ENCODE data around the gene RABGGTA. TPM values are rescaled to one million over a fixed set of nuclear protein-coding genes. Genes with fewer than 3 reads are reported as not detected.

RABGGTA gene
- polyA plus RNA-seq, 3 donors, result 34.5 to 125 (median 35.4) TPM

DNA sequence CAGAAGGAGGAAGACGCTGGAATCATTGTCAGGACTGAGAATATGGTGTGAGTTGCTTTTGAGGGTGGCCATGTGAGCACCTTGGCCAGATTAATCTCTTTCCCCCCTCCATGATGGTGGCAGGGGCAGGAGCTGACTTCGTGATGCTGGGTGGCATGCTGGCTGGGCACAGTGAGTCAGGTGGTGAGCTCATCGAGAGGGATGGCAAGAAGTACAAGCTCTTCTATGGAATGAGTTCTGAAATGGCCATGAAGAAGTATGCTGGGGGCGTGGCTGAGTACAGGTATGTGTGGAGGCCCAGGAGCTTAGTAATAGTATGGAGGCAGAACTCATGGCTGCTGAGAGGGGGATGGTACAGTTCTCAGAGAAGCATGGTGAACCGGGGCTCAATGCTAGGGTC is 33.3 kb downstream of the RABGGTA start:
- Mint-ChIP-seq H3K9me3 (no peaks in the 10 kb centered on the region), H3K4me1 (peaks cover 69% of the 10 kb centered on the region), H3K27me3 (ENCODE audit: low read depth in 3 of 3) (no peaks in the 10 kb centered on the region), H3K4me3 (no peak overlapping the region), H3K36me3 (peaks cover 66 to 69% of the 10 kb centered on the region in 2 donors), H3K27ac (peak overlapping the region in 5 of 7 donors; percentile 52 to 77 (median 67))
- Histone ChIP-seq H3K4me3 (replicated peaks in 1 of 3; ENCODE audit: low read depth in 2 of 3, low read length in 3 of 3) (no peak overlapping the region), H4K20me1 (ENCODE audit: insufficient read depth, low read length) (peaks cover 77% of the 10 kb centered on the region), H2AFZ (ENCODE audit: insufficient read depth, low read depth, low read length, poor library complexity, severe bottlenecking) (no peak overlapping the region), H3K9me3 (replicated peaks in 1 of 2; ENCODE audit: control insufficient read depth in 1 of 2, insufficient read depth in 1 of 2, low read length in 2 of 2) (no peaks in the 10 kb centered on the region), H3K79me2 (ENCODE audit: insufficient read depth, low read length) (peaks cover 77% of the 10 kb centered on the region), H3K4me2 (replicated peaks; ENCODE audit: extremely low read depth, low read length, poor library complexity, severe bottlenecking) (no peak overlapping the region), H3K9ac (ENCODE audit: insufficient read depth, low read length, poor library complexity, severe bottlenecking) (no peak overlapping the region), H3K36me3 (replicated peaks in 1 of 2; ENCODE audit: control insufficient read depth in 1 of 2, insufficient read depth in 2 of 2, low read length in 2 of 2) (peaks cover 56 to 75% of the 10 kb centered on the region in 2 donors), H3K4me1 (ENCODE audit: control insufficient read depth in 1 of 2, insufficient read depth in 2 of 2, low read length in 2 of 2) (peaks cover 47 to 62% of the 10 kb centered on the region in 2 donors), H3K27ac (ENCODE audit: low read depth in 1 of 2, low read length in 2 of 2) (peak overlapping the region in 1 of 2 donors; percentile 45), H3K27me3 (ENCODE audit: control insufficient read depth in 2 of 2, insufficient read depth in 2 of 2, low read length in 2 of 2) (no peaks in the 10 kb centered on the region)
- no peak for DNase-seq
- intact Hi-C loops (cut with micrococcal nuclease), result loop anchor here in 1 of 2 donors (10.0 kb wide), 1 partner anchor 103 kb away; the partner anchor contains the start of genes FITM1 and PSME1
- 90% methylated on average over 2 of the region's 5 CpGs for WGBS (ENCODE audit: insufficient coverage)
- TF ChIP-seq, protein P1, sequence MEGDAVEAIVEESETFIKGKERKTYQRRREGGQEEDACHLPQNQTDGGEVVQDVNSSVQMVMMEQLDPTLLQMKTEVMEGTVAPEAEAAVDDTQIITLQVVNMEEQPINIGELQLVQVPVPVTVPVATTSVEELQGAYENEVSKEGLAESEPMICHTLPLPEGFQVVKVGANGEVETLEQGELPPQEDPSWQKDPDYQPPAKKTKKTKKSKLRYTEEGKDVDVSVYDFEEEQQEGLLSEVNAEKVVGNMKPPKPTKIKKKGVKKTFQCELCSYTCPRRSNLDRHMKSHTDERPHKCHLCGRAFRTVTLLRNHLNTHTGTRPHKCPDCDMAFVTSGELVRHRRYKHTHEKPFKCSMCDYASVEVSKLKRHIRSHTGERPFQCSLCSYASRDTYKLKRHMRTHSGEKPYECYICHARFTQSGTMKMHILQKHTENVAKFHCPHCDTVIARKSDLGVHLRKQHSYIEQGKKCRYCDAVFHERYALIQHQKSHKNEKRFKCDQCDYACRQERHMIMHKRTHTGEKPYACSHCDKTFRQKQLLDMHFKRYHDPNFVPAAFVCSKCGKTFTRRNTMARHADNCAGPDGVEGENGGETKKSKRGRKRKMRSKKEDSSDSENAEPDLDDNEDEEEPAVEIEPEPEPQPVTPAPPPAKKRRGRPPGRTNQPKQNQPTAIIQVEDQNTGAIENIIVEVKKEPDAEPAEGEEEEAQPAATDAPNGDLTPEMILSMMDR (IDR thresholded peaks at IDR 0.05), result no peak

DNA sequence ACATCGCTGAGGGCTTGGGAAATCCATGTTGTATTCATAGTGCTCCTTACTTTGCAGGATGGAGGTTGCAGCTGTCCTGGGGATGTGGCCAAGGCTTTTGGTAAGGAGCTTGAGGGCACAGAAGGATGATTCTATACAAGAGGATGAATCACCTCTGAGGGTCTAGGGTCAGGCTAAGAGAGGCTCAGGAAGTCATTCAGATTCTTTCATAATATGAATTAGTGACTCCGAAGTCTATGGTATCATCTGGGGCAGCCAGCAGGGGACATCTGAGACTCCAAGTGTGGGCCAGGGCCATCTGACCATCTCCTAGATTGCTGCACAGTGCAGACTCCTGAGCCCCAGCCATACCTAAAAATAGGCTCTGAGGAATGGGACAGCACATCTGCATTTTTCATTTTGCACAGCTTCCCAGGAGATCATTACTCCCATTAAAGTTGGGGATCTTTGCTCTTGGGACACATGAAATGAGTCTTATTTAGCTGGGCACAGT is 33.9 kb downstream of the RABGGTA start:
- no peaks in the 10 kb centered on the region for H3K9me3 ChIP-seq (replicated peaks in 1 of 2; ENCODE audit: control insufficient read depth in 1 of 2, insufficient read depth in 1 of 2, low read length in 2 of 2)
- Mint-ChIP-seq H3K27me3 (ENCODE audit: low read depth in 3 of 3) (no peaks in the 10 kb centered on the region), H3K36me3 (peaks cover 66 to 69% of the 10 kb centered on the region in 2 donors), H3K27ac (peak overlapping the region in 4 of 7 donors; percentile 1 to 73 (median 51)), H3K9me3 (no peaks in the 10 kb centered on the region), H3K4me3 (peak overlapping the region in 1 of 2 donors; percentile 10), H3K4me1 (peaks cover 71% of the 10 kb centered on the region)
- peaks cover 56 to 75% of the 10 kb centered on the region in 2 donors for H3K36me3 ChIP-seq (replicated peaks in 1 of 2; ENCODE audit: control insufficient read depth in 1 of 2, insufficient read depth in 2 of 2, low read length in 2 of 2)
- peaks cover 77% of the 10 kb centered on the region for H4K20me1 ChIP-seq (ENCODE audit: insufficient read depth, low read length)
- H3K4me2 ChIP-seq (replicated peaks; ENCODE audit: extremely low read depth, low read length, poor library complexity, severe bottlenecking), result no peak overlapping the region
- no peak overlapping the region for H2AFZ ChIP-seq (ENCODE audit: insufficient read depth, low read depth, low read length, poor library complexity, severe bottlenecking)
- intact Hi-C loops (cut with micrococcal nuclease), result loop anchor here in 1 of 2 donors (10.0 kb wide), 1 partner anchor 103 kb away; the partner anchor contains the start of genes FITM1 and PSME1
- no peak overlapping the region for H3K27ac ChIP-seq (ENCODE audit: low read depth in 1 of 2, low read length in 2 of 2)
- TF ChIP-seq, protein P1 (IDR thresholded peaks at IDR 0.05), result no peak
- no peaks in the 10 kb centered on the region for H3K27me3 ChIP-seq (ENCODE audit: control insufficient read depth in 2 of 2, insufficient read depth in 2 of 2, low read length in 2 of 2)
- WGBS (ENCODE audit: insufficient coverage), result 80% methylated on average over 2 of the region's 2 CpGs
- no peak for DNase-seq
- H3K9ac ChIP-seq (ENCODE audit: insufficient read depth, low read length, poor library complexity, severe bottlenecking), result no peak overlapping the region
- no peak overlapping the region for H3K4me3 ChIP-seq (replicated peaks in 1 of 3; ENCODE audit: low read depth in 2 of 3, low read length in 3 of 3)
- H3K79me2 ChIP-seq (ENCODE audit: insufficient read depth, low read length), result peaks cover 77% of the 10 kb centered on the region
- peaks cover 50 to 65% of the 10 kb centered on the region in 2 donors for H3K4me1 ChIP-seq (ENCODE audit: control insufficient read depth in 1 of 2, insufficient read depth in 2 of 2, low read length in 2 of 2)
